Activated naive CD4-positive, alpha-beta T cell (primary cell): ENCODE data around the gene RARS2.

Experiments
- DNase-seq, 4 experiments: peaks; one replicate each; lab custom pipeline; 2025; lab: John Stamatoyannopoulos, UW

Gene RARS2

DNA sequence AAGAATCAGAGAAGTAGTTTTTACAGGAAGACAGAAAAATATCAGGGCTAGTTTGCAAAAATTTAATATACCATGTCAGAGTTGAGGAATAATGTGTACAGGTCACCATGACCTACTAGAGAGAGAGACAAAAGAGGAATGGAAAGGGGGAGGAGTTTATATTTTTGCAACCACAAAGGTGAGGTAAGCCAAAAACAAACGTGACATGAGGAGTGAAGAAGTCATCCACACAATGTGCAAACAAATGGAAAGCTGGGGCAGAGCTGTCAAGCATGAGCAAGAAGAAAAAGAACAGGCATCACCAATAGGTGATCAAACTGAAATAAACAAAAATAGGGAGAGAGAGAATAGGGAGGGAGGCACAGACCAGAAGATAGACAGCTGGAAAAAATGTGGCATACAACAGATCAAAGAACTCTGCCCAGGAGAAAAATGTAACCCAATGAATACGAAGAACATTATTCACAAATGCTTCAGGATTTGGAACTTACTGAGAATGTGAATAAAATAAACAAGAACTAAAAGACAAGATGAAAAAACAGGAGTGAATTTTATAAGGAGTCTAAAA is 15.5 kb downstream of the RARS2 start:
- DNase-seq: no peak

DNA sequence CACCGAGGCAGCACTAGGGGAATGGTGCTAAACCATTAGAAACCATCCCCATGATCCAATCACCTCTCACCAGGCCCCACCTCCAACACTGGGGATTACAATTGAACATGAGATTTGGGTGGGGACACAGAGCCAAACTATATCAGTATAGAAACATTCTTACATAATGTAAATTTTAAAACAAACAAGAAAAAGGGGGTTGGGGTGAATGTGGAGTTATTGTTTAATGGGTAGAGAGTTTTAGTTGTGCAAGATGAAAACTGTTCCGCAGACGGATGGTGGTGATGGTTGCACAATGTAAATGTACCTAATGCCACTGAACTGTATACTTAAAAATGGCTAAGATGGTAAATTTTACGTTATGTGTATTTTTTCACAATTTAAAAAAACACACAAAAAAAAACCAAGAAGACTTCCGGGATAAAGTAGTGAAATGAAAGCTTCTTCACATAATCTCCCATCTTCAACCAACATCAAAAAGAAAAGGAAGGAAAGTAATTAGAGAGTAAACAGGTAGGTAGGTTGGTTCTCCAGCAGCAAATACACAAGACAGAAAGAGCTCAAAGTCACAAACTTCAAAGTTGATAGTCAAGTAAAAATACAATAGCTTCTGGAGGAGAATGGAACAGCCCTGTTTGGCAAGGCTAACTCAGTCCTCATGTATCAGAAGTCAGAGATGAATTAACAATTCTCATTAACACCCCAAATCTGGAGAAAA is 16.3 kb downstream of the RARS2 start:
- DNase-seq: no peak

DNA sequence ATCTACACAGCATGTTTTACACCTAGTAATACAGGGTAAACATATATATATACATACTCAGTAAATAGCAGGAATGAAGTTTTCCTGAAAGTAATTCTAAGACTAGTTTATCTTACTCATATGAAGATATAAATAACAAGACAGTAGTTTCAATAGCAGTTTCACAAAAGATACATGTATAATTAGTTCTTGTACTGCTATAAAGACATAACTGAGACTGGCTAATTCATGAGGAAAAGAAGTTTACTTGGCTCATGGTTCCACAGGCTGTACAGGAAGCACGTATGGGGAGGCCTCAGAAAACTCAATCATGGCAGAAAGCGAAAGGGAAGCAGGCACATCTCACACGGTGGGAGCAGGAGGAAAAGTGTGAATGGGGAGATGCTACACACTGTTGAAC is 16.9 kb downstream of the RARS2 start:
- no peak for DNase-seq

DNA sequence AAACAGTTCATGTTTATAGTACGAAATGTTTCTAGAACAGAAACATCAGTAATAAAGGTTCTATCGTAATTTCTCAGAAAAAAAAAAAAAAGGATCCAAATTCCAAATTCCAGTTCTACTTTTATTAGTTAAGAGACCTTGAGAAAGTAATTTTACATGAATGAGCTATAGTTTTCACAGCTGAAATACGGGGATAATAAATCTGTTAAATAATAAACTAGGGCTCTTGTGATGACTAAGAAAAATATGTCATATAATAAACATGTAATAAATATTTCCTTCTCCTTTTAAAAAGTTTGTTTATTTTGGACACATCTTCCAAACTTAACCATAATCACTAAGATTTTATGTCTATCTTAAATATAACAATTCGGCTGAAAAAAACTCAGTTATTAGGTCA is 17.8 kb downstream of the RARS2 start:
- DNase-seq: no peak

DNA sequence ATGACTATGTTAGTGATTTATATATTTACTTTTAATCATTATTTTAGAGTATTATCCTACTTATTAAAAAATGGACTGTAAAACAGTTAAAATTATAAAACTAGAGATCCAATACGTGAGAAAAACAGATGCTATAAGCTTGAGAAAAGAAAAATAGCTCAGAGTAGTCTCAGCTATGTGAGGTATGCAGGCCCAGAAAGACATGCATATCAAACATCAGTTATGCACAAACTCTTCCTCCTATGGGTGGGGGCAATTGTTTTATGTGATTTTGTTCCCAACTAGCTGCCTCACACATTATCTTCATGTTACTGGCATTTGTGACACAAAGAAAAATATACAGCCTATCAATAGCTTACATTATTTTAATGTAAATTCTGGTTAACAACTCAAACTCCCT is 28.8 kb downstream of the RARS2 start:
- no peak for DNase-seq

DNA sequence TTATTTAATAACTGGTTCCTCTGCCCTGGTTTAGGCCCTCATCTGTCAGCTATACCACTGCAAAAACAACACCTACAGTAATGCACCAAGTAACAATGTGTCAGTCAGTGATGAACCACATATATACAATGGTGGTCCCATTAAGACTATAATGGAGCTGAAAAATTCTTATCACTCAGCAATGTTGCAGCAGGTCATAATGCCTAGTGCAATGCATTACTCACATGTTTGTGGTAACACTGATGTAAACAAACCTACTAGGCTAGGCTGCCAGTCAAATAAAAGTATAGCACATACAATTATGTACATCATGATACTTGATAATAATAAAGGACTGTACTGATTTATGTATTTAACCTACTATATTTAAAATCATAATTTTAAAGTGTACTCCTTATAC is 31.3 kb downstream of the RARS2 start:
- DNase-seq: no peak

DNA sequence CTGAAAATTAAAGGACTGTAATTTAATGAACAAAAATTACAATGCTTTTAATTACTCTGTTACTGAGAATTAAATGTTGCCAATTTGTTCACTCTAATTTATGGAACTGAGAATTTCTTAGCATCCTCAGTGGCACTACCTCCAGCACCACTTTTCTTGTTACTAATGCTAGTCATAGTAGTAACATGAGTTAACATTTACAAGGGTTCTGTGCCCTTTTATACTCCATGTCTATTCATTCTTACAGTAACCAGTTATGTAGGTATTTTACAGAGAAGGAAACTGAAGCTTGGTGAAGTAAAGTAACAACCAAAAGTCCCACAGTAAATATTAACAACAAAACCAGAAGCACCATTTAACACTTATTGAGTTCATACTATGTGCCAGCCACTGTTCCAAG is 34.3 kb downstream of the RARS2 start:
- DNase-seq: no peak

DNA sequence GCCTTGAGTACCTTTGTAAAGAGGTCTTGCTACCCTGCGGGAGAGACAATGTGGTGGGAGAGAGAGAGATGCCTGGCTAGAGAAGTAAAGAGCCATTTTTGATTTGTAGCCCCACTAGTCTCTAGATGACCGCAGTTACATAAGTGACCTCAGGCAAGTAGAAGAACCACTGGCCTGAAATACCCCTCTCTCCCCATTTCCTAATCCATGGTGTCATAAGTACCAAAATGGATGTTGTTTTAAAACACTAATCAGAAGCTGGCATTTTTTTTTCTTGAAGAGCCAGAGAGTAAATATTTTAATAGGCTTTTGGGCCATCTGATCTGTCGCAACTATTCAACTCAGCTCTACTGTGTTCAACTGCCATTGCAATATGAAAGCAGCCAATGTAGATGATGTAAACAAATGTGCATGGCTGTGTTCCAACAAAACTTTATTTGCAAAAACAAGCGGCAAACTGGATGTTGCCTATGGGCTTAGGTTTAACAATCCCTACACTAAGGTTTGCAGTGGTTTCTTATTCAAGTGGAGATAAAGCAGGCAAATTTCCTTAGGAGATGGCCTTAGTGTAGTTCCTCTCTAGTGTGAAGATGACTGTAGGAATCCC is 36.5 kb downstream of the RARS2 start:
- no peak for DNase-seq

DNA sequence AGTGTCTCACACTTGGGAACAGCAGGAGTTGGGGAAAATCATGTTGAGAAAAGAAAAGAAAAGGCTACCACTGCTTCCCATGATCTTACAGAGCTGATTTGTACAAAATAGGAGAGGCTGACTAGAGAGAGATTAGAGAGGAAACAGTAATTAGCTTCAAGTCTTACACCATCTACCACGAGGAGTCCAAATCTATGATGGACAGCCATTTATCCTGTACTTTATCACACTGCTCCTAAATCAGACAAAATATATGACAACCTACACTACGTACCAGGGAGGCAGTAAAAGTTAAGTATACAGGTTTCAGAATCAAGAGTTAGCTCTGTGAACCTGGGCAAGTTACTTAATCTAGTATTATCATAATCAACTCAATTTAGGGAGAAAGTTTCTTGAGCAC is 38.0 kb downstream of the RARS2 start:
- DNase-seq: no peak

DNA sequence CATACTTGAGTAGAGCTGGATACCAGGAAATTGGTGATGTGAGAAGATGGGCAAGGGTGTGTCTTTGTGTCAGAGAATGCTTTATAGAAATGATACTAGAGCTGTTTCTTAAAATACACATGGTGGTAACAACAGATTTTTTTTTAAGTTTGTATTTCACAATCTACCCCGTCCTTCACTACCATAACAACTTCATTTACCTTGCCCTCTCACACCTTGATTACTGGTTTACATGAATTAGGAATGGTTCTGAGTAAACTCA is 45.4 kb downstream of the RARS2 start:
- no peak for DNase-seq

DNA sequence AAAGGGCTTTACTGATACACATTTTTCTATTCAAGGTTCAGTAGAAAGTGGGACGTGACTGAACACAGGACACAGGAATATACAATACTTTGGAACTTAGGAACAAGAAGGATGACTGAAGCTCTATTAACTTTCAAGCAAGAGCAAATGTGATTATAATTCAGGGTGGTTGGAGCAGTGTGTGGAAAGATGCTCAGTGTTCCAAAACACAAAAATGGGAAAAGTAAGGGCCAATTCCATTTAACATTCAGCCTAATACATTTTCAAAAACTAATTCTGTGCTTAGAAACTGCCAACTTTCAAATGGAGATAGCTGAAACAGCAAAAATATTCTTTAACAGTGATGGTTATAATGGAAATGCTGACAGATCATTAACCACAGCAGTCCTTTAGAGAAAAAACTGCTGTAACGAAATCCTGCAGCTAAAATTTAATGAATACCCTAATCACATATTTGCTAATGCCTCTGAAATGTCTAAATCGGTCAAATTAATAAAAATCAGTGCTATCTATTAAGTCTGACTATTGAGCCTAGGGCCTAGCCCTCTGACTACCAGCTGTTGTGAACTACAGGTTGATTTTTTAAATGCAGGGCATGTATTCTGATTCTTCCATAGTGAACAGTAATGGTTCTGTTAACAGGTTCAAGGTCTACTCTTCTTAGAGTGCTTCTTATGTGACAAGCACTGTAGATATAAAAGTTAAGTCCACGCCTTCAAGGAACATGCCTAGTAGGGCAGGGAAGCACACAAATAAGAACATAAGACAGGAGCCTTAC is 45.9 kb downstream of the RARS2 start:
- DNase-seq: no peak

DNA sequence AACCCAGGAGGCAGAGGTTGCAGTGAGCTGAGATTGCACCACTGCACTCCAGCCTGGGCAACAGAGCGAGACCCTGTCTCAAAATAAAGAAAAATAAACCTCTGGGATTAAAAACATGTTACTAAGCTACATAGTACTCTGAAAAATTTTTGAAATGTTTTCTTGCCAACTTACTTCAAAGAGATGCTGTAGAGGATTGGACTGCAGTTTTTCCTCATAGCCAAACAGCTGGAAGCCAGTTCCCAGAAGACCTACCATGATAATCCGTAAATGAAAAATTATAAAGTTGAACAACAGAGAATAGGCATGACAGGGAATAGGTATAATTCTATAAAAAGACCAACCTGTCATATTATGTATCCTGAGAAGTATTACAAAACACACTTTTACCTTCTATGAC is 48.0 kb downstream of the RARS2 start:
- DNase-seq: no peak

DNA sequence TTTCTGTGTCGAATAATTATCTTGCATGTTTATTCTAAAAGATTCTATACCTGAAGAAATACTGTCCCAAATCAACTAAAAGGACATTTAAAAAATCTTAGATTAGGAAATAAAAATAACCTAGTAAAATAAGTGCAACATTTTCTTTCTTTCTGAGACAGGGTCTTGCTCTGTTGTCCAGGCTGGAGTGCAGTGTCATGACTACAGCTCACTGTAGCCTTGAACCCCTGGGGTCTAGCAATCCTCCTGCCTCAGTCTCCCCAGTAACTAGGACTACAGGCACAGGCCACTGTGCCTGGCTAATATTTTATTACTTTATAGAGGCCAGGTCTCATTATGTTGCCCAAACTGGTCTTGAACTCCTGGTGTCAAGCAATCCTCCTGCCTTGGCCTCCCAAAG is 48.7 kb downstream of the RARS2 start:
- DNase-seq: no peak

DNA sequence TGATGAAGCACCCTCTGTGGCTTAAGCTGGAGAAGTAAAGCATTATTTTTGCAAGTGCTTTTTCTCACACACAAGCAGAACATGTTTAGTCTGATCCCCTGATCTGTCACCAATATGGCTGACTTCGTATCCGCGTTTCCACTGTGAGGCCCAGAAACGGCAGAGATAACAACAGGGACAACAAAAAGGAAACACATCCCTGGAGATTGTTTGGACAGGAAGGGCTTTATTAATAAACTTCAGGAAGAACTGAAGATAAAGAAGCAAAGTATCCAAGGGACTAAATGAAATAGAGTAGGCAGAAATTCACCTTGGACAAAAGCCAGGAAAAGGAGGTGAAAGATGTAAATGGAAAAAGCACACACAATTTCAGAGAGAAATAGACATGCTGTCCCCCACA is 49.2 kb downstream of the RARS2 start:
- no peak for DNase-seq

DNA sequence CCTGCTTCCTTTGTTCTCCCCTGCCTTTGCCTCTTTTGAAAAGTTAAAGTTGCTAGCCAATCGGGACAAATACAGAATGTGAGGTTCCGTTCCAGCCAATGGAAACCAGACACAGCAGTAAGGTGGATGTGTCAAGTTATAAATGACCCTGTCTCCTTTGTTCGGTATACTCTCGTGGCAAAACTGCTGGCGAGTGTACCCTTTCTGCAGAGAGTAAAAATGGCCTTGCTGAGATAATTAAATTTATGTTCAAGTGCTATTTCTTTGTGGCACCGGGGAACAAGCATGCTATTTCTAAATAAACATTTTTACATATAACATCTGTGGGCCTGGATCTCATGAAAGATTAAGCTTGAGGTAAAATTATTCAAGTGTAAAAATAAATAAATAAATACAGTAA is 50.2 kb downstream of the RARS2 start:
- DNase-seq: no peak

DNA sequence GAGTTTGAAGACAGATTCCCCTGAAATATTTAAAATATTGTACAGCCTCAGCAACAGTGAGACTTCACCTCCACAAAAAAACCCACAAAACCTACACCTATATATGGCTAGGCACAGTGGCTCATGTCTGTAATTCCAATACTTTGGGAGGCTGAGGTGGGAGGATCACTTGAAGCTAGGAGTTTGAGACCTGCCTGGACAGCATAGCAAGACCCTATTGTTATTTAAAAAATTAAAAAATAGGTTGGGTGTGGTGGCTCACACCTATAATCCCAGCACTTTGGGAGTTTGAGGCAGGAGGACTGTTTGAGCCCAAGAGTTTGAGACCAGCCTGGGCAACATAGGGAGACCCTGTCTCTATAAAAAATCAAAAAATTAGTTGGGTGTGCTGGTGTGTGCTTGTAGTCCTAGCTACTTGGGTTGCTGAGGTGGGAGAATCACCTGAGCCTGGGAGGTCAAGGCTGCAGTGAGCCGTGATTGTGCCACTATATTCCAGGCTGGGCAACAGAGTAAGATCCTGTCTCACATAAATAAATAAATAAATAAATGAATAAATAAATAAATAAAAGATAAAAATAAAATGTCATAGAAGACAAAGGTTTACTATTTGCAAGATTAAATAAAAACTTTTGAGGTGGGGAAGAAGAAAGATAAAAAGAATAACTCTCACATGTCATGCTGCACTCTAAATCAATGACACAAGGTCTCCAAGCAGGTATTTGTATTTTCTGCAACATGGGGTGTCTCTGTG is 51.1 kb downstream of the RARS2 start:
- no peak for DNase-seq

DNA sequence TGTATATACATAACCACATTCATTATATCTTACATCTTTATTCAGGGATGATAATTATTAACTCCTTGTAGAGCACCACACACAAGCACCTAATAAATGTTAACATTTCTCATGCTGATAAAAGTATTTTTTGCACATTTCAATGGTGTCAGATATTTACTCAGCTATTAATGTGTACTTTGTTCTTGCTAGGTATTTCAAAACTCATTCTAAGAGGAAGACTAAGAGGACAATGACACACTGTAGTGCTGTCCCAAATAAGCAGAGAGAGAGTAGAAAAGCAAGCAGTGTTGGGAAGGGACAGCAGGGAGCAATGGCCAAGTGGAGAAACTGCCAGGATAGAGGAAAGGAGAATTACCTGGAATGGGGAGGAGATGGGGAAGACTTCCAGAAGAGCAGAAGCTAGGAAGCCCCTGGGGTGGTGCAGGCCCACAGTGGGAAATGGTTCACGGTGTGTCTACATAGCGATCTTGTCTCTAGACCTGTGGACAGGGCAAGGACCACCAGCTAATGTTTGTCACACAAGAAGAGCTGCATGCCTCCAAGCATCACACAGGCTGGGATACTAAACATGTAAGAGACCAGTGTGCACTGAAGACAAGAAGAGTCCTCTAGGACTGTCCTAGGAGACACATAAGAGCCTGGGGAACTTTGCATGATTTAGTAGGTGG is 55.3 kb downstream of the RARS2 start:
- DNase-seq: no peak

DNA sequence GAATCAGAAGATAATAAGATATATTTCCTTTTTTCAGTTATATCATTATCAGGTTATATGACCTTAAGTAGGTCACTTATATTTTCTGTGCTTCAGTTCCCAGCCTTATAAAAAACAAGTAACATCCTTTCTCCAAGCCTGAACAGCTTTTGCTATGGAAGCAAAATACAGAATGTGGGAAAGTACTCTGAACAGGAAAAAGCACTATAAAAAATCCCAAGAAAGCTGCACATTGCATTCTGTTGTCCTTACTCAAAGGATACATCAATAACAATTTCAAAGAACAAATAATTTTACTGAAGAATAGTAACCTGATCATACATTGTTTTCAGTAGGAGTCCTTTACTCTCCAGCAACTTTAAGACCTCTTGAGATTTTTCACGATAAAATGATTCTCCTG is 60.6 kb downstream of the RARS2 start:
- DNase-seq: no peak

DNA sequence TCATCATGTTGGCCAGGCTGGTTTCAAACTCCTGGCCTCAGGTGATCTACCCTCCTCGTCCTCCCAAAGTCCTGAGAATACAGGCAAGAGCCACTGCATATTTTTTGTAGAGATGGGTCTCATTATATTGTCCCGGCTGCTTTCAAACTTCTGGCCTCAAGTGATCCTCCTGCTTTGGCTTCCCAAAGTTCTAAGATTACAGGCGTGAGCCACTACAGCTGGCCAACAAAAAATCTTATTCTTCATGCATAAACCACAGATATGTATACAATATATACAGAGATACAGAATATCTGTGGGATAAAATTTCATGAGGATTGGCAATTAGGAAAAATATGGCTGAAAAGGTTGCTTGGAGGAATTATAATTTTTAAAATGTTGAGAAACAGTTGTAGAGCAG is 67.1 kb downstream of the RARS2 start:
- no peak for DNase-seq

DNA sequence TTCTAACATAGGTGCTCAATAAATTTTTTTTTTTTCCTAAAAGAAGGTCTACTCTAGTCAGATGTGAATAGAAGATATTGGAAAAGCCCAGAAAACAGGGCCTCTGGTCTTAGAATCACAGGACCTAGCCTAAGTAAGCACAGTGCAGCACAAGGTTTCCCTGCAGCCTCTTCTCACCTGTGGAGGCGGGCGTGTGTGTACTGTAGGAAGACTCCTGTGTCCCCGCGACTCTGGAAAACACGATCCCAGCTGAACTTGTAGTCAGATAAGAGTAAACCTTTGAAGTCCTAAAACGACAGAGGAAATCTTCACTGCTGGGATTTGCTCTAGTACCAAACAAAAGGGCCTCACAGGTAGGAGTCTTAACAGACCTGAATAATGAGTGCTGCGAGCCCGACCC is 71.3 kb downstream of the RARS2 start:
- no peak for DNase-seq

DNA sequence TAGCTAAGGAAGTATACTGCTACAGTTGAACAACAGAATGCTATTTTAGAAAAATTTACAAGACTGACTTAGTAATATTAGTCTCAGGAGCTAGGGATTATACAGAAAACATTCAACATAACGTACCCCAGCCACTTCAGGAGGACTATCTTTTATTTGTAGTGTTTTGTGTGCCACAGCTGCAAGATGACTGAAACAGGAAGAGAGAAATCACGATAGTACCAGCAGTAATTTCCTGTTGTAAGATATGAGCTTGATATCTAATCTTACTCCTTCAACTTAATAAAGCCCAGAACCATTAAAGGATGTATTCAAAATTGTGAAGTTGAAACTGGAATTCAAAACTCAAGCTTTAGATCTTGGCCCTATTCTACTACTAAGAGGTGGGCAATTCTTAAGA is 75.0 kb downstream of the RARS2 start:
- DNase-seq: no peak

DNA sequence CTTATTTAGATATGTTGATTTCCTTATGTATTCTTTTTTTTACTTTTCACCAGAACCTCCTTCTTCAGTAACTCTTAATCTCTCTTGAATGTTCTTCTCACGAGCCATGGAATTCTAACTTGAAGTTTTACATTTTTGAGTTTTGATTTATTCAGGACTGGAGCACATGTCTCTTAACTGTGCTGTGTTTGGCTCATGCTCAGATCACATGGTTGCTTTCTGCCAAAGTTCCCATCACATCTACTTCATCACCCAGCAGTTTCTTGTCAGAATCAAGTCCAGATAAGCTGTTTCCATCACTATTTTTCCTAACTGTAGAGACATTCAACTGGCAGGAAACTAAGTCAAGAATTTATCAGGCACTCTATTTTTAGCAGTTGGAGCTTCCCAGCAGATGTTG is 85.3 kb downstream of the RARS2 start:
- DNase-seq: no peak
